Panc1 (cell line): ENCODE measurements around the gene HNRNPDL.

Experiments used
- CTCF ChIP-seq: fragments of 450-650 bp; IDR thresholded peaks from 2 replicates; pipeline ENCODE4 v1.5.1; 2017; ENCODE audit warnings: mild to moderate bottlenecking
- POLR2AphosphoS5 ChIP-seq: IDR thresholded peaks from 2 replicates; pipeline ENCODE4 v1.6.1; 2012; ENCODE audit warnings: mild to moderate bottlenecking, low read depth, low read length, moderate library complexity
- REST ChIP-seq, 2 experiments: IDR thresholded peaks; 2 replicates each; pipeline ENCODE4 v1.6.1; 2011 to 2012; ENCODE audit warnings: low read depth in 2 of 2, control low read depth in 1 of 2, low read length in 1 of 2, mild to moderate bottlenecking in 1 of 2, moderate library complexity in 1 of 2; ENCODE audit not compliant: insufficient read depth in 1 of 2
- SIN3A ChIP-seq: IDR thresholded peaks from 2 replicates; pipeline ENCODE4 v1.6.1; 2012; ENCODE audit warnings: low read depth, mild to moderate bottlenecking, low read length, moderate library complexity, borderline replicate concordance; ENCODE audit not compliant: insufficient read depth
- TCF7L2 ChIP-seq: IDR thresholded peaks from 2 replicates; pipeline ENCODE4 v1.6.1; 2011; ENCODE audit warnings: mild to moderate bottlenecking, low read depth, low read length, inconsistent platforms

GRCh38 chr4:82402196-82402775 is 28.0 kb downstream of the HNRNPDL start:
- TF ChIP-seq CTCF (no peak), REST (IDR thresholded peaks at IDR 0.05; ENCODE audit: insufficient read depth in 1 of 2, low read depth in 2 of 2, low read length in 1 of 2) (no peak), SIN3A (no peak), POLR2AphosphoS5 (no peak), TCF7L2 (no peak)
